GM13976 (cell line): ENCODE measurements around the gene PXN.
"Not testable (repeated sequence)": the region's sequence is repeated elsewhere in the genome, so short reads cannot be mapped to it uniquely, and the experiment has no call there.

Experiments used
- DNase-seq: peaks from one replicate; pipeline ENCODE4 v3.0.0; 2012; ENCODE audit warnings: low spot score
- in situ Hi-C: fragments of 300-500 bp; cut with MboI; formaldehyde crosslinking; loops from one replicate; pipeline ENCODE4 v1.12.0; 2022; ENCODE audit warnings: low sequenced_read_pairs, mixed read lengths, inconsistent platforms; ENCODE audit not compliant: unreplicated experiment
- TF ChIP-seq, protein P1 (sequence below): IDR thresholded peaks from 2 replicates; pipeline ENCODE4 v1.5.1; 2012; ENCODE audit warnings: borderline replicate concordance, mild to moderate bottlenecking; ENCODE audit not compliant: insufficient read depth; ENCODE audit errors: extremely low read depth, missing control alignments, control extremely low read depth

PXN gene

DNA sequence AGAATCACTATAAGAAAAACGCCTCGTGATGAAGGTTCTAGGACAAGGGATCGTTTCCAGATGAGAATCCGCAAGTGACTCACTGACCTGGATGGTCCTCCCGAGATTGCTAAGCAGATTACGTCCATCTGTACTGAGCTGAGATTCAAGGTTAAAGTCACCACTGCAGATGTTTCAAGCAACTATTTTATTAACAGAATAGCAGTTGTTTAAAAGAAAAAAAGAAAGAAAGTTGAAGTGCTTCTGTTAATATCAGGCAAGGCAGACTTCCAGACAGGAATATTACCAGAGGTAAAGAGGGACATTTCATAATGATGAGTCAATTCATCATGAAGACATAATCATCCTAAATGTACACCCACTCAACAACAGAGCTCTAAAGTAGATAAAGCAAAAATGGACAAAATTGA is 17.9 kb downstream of the PXN start:
- DNase-seq = no peak
- TF ChIP-seq, protein P1, sequence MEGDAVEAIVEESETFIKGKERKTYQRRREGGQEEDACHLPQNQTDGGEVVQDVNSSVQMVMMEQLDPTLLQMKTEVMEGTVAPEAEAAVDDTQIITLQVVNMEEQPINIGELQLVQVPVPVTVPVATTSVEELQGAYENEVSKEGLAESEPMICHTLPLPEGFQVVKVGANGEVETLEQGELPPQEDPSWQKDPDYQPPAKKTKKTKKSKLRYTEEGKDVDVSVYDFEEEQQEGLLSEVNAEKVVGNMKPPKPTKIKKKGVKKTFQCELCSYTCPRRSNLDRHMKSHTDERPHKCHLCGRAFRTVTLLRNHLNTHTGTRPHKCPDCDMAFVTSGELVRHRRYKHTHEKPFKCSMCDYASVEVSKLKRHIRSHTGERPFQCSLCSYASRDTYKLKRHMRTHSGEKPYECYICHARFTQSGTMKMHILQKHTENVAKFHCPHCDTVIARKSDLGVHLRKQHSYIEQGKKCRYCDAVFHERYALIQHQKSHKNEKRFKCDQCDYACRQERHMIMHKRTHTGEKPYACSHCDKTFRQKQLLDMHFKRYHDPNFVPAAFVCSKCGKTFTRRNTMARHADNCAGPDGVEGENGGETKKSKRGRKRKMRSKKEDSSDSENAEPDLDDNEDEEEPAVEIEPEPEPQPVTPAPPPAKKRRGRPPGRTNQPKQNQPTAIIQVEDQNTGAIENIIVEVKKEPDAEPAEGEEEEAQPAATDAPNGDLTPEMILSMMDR = no peak
- in situ Hi-C loops = no loop called here

DNA sequence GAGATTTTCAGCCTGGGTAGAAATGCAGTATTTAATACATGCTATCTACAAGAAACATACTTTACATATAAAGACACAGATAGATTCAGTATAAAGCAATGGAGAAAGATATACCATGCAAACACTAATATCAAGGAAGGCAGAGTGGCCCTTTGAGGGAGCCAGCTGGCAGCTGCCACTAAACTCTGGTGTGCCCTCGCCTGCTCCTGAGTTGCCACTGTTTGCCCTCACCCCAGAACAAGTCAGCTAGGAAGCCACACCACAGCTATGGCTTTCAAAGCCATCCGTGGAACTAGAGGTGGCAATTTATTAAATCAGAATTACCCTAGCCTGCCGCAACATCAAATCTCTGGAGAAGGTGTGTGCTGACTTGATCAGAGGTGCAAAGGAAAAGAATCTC is 18.3 kb downstream of the PXN start:
- no peak for DNase-seq
- TF ChIP-seq, protein P1 = no peak
- in situ Hi-C loops = no loop called here

DNA sequence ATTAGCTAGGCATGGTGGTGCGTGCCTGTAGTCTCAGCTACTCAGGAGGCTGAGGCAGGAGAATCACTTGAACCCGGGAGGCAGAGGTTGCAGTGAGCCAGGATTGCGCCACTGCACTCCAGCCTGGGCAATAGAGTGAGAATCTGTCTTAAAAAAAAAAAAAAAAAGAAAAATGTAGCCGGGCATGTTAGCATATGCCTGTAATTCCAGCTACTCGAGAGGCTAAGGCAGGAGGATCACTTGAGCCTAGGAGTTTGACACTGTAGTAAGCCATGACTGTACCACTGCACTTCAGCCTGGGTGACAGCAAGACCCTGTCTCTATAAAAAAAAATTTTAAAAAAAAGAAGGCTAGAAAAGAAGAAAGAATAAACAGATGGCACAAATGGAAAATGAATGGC is 18.8 kb downstream of the PXN start:
- DNase-seq, in situ Hi-C loops: not testable (repeated sequence)

DNA sequence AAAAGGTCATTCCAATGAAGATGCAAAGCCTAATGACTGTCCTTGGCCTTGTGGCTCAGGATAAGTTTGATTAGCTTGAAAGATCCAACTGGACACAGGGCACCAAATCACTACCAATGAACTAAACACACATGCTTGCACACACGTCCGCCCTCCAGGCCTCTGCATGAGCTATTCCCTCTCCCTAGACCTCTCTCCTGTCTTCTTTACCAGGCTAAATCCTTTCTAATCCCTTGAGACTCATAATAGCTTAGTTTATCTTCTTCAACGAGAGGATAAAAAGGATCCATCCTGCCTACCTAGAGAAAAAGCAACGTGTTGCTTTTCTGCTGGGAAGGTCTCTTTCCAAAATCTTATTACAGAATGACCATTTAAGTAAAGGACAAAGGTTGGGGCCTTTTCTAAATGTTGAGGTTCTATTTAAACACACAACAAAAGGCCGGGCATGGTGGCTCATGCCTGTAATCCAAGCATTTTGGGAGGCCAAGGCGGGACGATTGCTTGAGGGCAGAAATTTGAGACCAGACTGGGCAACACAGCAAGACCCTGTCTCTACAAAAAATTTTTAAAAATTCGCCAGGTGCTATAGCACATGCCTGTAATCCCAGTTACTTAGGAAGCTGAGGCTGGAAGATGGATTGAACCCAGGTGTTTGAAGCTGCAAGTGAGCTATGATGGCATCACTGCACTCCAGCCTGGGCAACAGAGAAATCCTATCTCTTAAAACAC is 22.4 kb downstream of the PXN start:
- no peak for DNase-seq
- TF ChIP-seq, protein P1 = no peak
- in situ Hi-C loops = no loop called here

DNA sequence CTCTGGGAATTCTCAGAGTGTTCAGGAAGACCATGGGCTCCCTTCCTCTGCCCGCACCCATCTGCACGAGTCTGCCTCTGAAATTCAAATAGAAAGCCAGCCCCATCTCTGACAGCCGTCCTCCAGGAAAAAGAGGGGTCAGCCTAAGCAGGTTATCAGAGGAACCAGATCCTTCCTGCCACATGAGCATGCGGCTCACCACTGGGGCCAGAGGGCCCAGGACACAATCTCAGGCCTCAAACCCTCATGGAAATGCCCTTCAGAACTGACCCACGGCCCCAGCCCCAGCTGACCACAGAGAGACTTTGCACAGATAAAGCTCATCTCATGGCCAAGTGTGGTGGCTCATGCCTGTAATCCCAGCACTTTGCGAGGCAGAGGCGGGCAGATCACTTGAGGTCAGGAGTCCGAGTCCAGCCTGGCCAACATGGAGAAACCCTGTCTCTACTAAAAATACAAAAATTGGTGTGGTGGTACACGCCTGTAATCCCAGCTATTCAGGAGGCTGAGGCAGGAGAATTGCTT is 23.2 kb downstream of the PXN start:
- TF ChIP-seq, protein P1 = no peak
- in situ Hi-C loops = no loop called here
- DNase-seq = no peak

DNA sequence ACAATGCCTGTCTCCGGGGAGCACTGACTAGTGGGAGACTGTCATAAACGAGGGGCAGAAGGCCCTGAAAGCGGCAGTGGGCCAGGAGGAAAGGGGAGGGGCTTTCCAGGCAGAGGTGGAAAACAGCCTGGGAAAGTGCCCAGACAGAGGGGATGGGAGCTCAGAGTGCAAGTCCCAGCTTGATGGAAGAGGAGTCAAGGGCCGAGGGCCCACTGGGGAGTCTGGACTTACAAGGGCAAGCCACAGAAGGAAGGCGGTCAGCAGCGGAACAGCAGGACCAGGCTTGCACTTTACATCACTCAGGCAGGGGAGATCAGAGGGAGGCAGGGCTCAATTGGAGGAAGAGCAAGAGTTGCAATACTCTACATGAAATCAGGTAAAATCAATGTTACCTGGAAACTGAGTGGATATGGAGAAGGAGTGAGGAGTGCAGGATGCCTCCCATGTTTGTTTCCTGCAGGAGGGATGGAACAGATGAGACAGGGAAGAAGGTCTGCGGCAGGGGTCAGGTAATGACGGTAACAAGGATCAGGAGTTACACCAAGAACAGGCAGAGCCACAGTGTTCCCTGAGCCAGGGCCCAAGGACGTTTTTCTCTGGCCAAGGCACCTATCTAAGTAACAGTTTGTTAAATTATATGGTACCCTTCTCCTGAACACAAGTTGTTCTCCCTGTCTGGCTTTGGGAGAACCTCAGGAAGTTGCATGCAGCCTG is 23.8 kb downstream of the PXN start:
- in situ Hi-C loops = no loop called here
- TF ChIP-seq, protein P1 = no peak
- no peak for DNase-seq

DNA sequence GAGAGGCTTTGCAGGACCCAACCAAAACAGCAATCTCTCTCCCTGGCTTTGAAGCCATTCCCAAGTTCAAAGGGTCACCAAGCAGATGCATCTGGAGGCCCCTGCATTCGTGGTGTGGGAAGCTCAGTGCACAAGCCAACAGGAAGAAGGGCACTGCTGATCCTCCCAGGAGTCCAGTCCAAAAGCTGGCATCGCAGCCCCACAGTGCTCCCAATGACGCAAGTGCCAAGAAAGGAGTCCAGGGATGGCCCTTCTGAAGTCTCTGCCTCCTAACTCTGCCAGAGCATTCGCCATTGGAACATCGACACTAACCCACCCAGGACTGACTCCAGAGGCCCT is 25.1 kb downstream of the PXN start:
- DNase-seq = no peak
- TF ChIP-seq, protein P1 = no peak
- in situ Hi-C loops = no loop called here
